Naive thymus-derived CD8-positive, alpha-beta T cell (primary cell): ENCODE measurements around the gene OR8D4. TPM values are rescaled to one million over a fixed set of nuclear protein-coding genes. Genes with fewer than 3 reads are reported as not detected.

Source experiments
- ATAC-seq, 2 donors: fragments of 150-1000 bp; cut with Tn5 transposase in 1 of 2; sonication (Bioruptor Pico), chemical (Tn5 transposase) in 1 of 2; 1 replicate in 1 of 2; 2 replicates in 1 of 2; pipeline ENCODE4 v1.10.0; 2021; ENCODE audit warnings: mild to moderate bottlenecking in 2 of 2, moderate library complexity in 2 of 2
- POLR2A ChIA-PET: fragments of 350-600 bp; sonication (Branson Sonifier 250); formaldehyde crosslinking; loops from one replicate; lab custom pipeline; 2021; ENCODE audit warnings: antibody characterized with exemption; lab: Charles Lee
- DNase-seq, 10 donors: peaks; one replicate each; pipeline versions ENCODE4 v3.0.0 to v3.0.0-alpha.2; 2020 to 2022
- H3K27ac Mint-ChIP-seq, 10 donors: one replicate each; pipeline ENCODE4 v1.8.0; 2020 to 2022; ENCODE audit warnings: mild to moderate bottlenecking in 10 of 10, mixed read lengths in 10 of 10, moderate library complexity in 4 of 10, inconsistent platforms in 1 of 10
- H3K27me3 Mint-ChIP-seq, 5 donors: one replicate each; pipeline ENCODE4 v1.8.0; 2021 to 2022; ENCODE audit warnings: mixed read lengths in 5 of 5
- H3K36me3 Mint-ChIP-seq, 3 donors: one replicate each; pipeline ENCODE4 v1.8.0; 2020 to 2022; ENCODE audit warnings: mixed read lengths in 3 of 3, mild to moderate bottlenecking in 2 of 3, inconsistent platforms in 1 of 3
- H3K4me1 Mint-ChIP-seq, 4 donors: one replicate each; pipeline ENCODE4 v1.8.0; 2021 to 2022; ENCODE audit warnings: mixed read lengths in 4 of 4
- H3K4me3 Mint-ChIP-seq, 10 donors: one replicate each; pipeline ENCODE4 v1.8.0; 2020 to 2022; ENCODE audit warnings: mild to moderate bottlenecking in 10 of 10, mixed read lengths in 10 of 10, moderate library complexity in 6 of 10, inconsistent platforms in 1 of 10
- H3K9me3 Mint-ChIP-seq, 9 donors: one replicate each; pipeline ENCODE4 v1.8.0; 2020 to 2022; ENCODE audit warnings: mixed read lengths in 9 of 9, mild to moderate bottlenecking in 3 of 9, inconsistent platforms in 1 of 9, moderate library complexity in 1 of 9
- polyA plus RNA-seq, 3 donors: library from polyadenylated mRNA; unstranded; fragments of 300-500 nt; fragmentation: Illumina TruSeq; gene quantifications; one replicate each; pipeline ENCODE4 v1.2.3, GENCODE V29; 2021
- total RNA-seq, 8 experiments: library from RNA in 2 of 8; stranded (reverse) in 2 of 8; gene quantifications; one replicate each; pipeline ENCODE4 v1.2.3 and lab custom pipeline; 2021 to 2026

OR8D4 gene
- total and polyA plus RNA-seq, 5 experiments from 2014 or later: not detected

DNA sequence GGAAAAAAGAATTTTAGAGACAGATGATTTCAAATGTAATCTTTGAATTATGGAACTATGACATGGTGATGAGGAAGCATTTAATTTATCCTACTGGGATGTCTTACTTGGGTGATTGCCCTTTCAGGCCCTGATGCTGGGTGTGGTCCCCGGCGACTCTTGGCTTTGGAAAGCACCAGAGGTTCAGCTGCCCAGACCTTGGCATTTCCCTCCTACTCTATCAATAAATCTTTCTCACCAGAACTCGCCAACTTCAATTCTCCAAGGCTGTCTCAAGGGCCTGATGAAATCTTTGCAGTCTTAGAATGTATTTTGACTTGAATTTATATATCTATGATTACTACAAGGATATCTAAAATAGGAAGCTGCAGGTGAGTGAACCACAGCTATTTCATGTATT is 19.0 kb downstream of the OR8D4 start:
- H3K36me3 Mint-ChIP-seq: no peaks in the 10 kb centered on the region
- H3K4me1 Mint-ChIP-seq: no peaks in the 10 kb centered on the region
- POLR2A ChIA-PET: no interaction called here
- DNase-seq (no peak), ATAC-seq (no peak)
- peaks cover 0 to 1% (median 0%) of the 10 kb centered on the region in 5 donors for H3K27me3 Mint-ChIP-seq
- H3K9me3 Mint-ChIP-seq: peaks cover 0 to 4% (median 0%) of the 10 kb centered on the region in 9 donors
- no peak overlapping the region for H3K4me3 Mint-ChIP-seq
- no peak overlapping the region for H3K27ac Mint-ChIP-seq

DNA sequence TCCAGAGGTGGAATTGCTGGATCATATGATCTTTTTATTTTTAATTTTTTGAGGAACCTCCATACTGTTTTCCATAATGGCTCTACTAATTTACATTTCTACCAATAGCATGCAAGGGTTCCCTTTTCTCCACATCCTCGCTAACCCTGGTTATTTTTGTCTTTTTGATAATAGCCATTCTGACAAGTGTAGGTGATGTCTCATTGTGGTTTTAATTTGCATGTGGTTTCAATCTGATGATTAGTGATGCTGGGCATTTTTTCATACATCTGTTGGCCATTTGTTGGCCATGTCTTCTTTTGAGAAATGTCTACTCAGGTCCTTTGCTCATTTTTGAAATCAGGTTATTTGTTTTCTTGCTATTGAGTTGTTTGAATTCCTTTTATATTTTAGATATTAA is 22.1 kb downstream of the OR8D4 start:
- no peak for DNase-seq
- H3K27ac Mint-ChIP-seq: no peak overlapping the region
- H3K36me3 Mint-ChIP-seq: no peaks in the 10 kb centered on the region
- POLR2A ChIA-PET: no interaction called here
- no peak for ATAC-seq
- peaks cover 0 to 7% (median 1%) of the 10 kb centered on the region in 5 donors for H3K27me3 Mint-ChIP-seq
- no peak overlapping the region for H3K4me3 Mint-ChIP-seq
- H3K9me3 Mint-ChIP-seq: peaks cover 0 to 2% (median 0%) of the 10 kb centered on the region in 9 donors
- H3K4me1 Mint-ChIP-seq: no peaks in the 10 kb centered on the region

DNA sequence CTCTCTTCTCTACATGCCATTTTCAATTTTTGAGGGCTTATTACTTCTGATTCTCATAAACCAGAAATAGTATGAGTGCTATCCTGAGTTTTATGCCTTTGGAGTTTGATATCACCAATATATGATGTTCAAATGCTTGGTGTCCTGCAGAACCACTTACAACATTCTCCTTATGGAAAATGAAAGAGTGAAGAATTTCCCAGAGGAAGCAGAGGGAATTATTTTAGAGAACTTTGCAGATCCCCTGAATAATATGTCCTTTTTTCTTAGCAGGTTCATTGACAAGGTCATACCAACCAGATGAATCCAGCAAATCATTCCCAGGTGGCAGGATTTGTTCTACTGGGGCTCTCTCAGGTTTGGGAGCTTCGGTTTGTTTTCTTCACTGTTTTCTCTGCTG is 37.4 kb downstream of the OR8D4 start, which contains the start of gene OR4D5:
Gene OR4D5 (plus strand): TSS at position 301 of the 400 bp plus-strand sequence. CDS start 0 bp downstream, at position 301.
- POLR2A ChIA-PET: no interaction called here
- ATAC-seq: no peak
- H3K4me3 Mint-ChIP-seq: no peak within 1 kb of the TSS
- H3K27ac Mint-ChIP-seq: no peak within 1 kb of the TSS
- peaks cover 6 to 10% (median 7%) of the 10 kb centered on the region in 5 donors for H3K27me3 Mint-ChIP-seq
- peaks cover 0 to 4% (median 0%) of the 10 kb centered on the region in 3 donors for H3K36me3 Mint-ChIP-seq
- H3K4me1 Mint-ChIP-seq: no peaks in the 10 kb centered on the region
- peaks cover 0 to 11% (median 0%) of the 10 kb centered on the region in 9 donors for H3K9me3 Mint-ChIP-seq
- no peak for DNase-seq

DNA sequence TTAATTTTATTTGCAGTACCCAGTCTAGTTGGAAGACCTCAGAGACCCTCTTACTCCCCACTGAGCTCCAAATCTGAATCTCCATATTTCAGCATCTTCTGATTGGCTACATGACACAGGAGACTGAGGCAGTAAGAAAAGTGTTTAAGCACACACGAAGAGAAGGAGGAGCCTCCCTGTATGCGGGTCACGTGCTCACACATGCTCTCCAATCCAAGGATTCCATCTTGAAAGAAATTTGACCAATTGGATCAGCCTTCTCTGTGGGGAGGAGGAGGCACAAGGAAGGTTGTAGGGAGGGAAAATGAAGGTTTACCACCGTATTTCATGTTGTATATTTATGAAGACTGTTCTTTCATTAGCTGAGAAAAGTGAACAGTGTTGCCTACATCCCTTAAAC is 40.4 kb downstream of the OR8D4 start:
- Mint-ChIP-seq H3K27ac (no peak overlapping the region), H3K36me3 (peaks cover 0 to 4% (median 0%) of the 10 kb centered on the region in 3 donors), H3K4me3 (no peak overlapping the region), H3K27me3 (peaks cover 9 to 26% (median 14%) of the 10 kb centered on the region in 5 donors), H3K9me3 (peaks cover 0 to 11% (median 0%) of the 10 kb centered on the region in 9 donors), H3K4me1 (no peaks in the 10 kb centered on the region)
- ATAC-seq (no peak), DNase-seq (no peak)
- POLR2A ChIA-PET: no interaction called here

DNA sequence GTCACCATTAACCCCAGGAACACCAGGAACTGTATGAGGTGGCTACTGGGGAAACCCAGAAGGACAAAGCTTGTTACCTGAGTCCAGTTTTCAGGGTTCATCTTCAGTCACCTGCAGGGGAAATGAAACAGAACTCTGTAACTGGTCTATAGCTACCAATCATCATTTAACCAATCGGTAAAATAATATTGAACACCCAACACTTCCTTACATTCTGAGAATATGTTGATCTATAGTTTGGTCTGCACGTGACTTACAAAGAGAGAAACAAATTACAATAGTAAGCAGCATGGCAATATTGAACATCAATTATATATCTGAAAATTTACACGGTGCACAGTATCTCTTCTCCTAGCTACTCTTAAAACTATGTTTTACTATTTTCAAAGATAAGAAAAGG is 41.8 kb downstream of the OR8D4 start, which contains the start of gene OR6T1:
Gene OR6T1 (minus strand): TSS at position 101 of the 400 bp plus-strand sequence. CDS start 0 bp downstream, at position 101.
- H3K4me3 Mint-ChIP-seq: no peak within 1 kb of the TSS
- ATAC-seq (no peak), DNase-seq (no peak)
- POLR2A ChIA-PET: no interaction called here
- peaks cover 9 to 30% (median 13%) of the 10 kb centered on the region in 5 donors for H3K27me3 Mint-ChIP-seq
- H3K27ac Mint-ChIP-seq: no peak within 1 kb of the TSS
- H3K4me1 Mint-ChIP-seq: no peaks in the 10 kb centered on the region
- H3K36me3 Mint-ChIP-seq: peaks cover 0 to 4% (median 0%) of the 10 kb centered on the region in 3 donors
- peaks cover 0 to 11% (median 0%) of the 10 kb centered on the region in 9 donors for H3K9me3 Mint-ChIP-seq

DNA sequence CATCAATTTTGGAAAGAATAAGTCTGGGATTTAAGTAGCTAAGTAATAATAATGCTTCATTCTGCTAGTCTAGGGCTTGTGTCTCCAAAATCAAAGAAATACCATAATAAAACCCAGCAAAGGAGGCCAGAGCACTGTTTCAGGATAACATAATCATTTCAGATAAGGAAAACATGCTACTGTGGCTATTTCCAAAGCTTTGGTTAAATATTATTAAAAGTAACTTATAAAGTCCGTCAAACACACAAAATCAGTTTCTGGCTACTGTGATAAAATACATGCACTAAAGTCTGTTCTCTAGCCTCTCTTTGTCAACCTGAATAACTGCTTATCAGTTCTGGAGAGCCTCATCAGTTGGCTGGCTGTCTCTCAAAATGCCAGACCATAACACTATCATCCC is 43.2 kb downstream of the OR8D4 start:
- ATAC-seq: no peak
- no peak overlapping the region for H3K4me3 Mint-ChIP-seq
- no peak overlapping the region for H3K27ac Mint-ChIP-seq
- no peak for DNase-seq
- H3K9me3 Mint-ChIP-seq: peaks cover 0 to 7% (median 0%) of the 10 kb centered on the region in 9 donors
- H3K36me3 Mint-ChIP-seq: peaks cover 0 to 4% (median 0%) of the 10 kb centered on the region in 3 donors
- POLR2A ChIA-PET: no interaction called here
- H3K27me3 Mint-ChIP-seq: peaks cover 5 to 21% (median 9%) of the 10 kb centered on the region in 5 donors
- no peaks in the 10 kb centered on the region for H3K4me1 Mint-ChIP-seq

DNA sequence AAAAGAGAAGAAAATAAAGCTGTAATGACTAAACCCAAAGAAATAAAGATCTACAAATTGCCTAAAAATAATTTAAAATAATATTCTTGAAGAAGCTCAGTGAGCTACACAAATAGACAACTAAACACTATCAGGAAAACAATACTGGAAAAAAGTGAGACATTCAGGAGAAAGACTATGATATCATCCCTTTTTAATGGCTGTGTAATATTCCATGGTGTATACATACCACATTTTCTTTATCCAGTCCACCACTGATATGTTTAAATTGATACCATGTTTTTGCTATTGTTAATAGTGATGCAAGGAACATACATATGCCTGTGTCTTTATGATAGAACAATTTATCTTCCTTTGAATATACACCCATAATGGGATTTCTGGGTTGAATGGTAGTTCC is 54.8 kb downstream of the OR8D4 start:
- DNase-seq (no peak), ATAC-seq (no peak)
- H3K36me3 Mint-ChIP-seq: peaks cover 0 to 4% (median 0%) of the 10 kb centered on the region in 3 donors
- no peaks in the 10 kb centered on the region for H3K4me1 Mint-ChIP-seq
- H3K27me3 Mint-ChIP-seq: peaks cover 0 to 32% (median 2%) of the 10 kb centered on the region in 5 donors
- POLR2A ChIA-PET: no interaction called here
- peaks cover 3 to 26% (median 12%) of the 10 kb centered on the region in 9 donors for H3K9me3 Mint-ChIP-seq
- H3K4me3 Mint-ChIP-seq: no peak overlapping the region
- H3K27ac Mint-ChIP-seq: no peak overlapping the region

Other genes with a start within 250 kb of the OR8D4 start
- not detected for gene SCN3B, start 247.5 kb upstream of the OR8D4 start, total RNA-seq
- not detected for gene SCN3B, start 247.5 kb upstream of the OR8D4 start, polyA plus RNA-seq
- 10 to 100 TPM; 27.0 to 30.4 TPM for gene ZNF202, start 160.5 kb upstream of the OR8D4 start, total RNA-seq
- 10 to 100 TPM in 1 of 3 donors, 1 to 10 TPM in 2; 5.3 to 13.2 (median 6.6) TPM for gene ZNF202, start 160.5 kb upstream of the OR8D4 start, polyA plus RNA-seq
- gene OR6X1, start 147.6 kb upstream of the OR8D4 start, total RNA-seq: not detected
- not detected for gene OR6X1, start 147.6 kb upstream of the OR8D4 start, polyA plus RNA-seq
- not detected for gene OR6M1, start 95.8 kb upstream of the OR8D4 start, total RNA-seq
- gene OR6M1, start 95.8 kb upstream of the OR8D4 start, polyA plus RNA-seq: not detected
- not detected for gene TMEM225, start 16.5 kb upstream of the OR8D4 start, total RNA-seq
- gene TMEM225, start 16.5 kb upstream of the OR8D4 start, polyA plus RNA-seq: not detected
- gene OR4D5, start 37.5 kb downstream of the OR8D4 start, total RNA-seq: not detected
- gene OR4D5, start 37.5 kb downstream of the OR8D4 start, polyA plus RNA-seq: not detected
- gene OR6T1, start 41.7 kb downstream of the OR8D4 start, total RNA-seq: not detected
- not detected for gene OR6T1, start 41.7 kb downstream of the OR8D4 start, polyA plus RNA-seq
- not detected for gene OR10S1, start 75.6 kb downstream of the OR8D4 start, total RNA-seq
- not detected for gene OR10S1, start 75.6 kb downstream of the OR8D4 start, polyA plus RNA-seq
- gene OR10G6, start 93.0 kb downstream of the OR8D4 start, total RNA-seq: not detected
- not detected for gene OR10G6, start 93.0 kb downstream of the OR8D4 start, polyA plus RNA-seq
- gene OR10G4, start 110.8 kb downstream of the OR8D4 start, total RNA-seq: not detected
- gene OR10G4, start 110.8 kb downstream of the OR8D4 start, polyA plus RNA-seq: not detected
- not detected for gene OR10G9, start 120.8 kb downstream of the OR8D4 start, total RNA-seq
- gene OR10G9, start 120.8 kb downstream of the OR8D4 start, polyA plus RNA-seq: not detected
- gene OR10G8, start 124.6 kb downstream of the OR8D4 start, total RNA-seq: not detected
- gene OR10G8, start 124.6 kb downstream of the OR8D4 start, polyA plus RNA-seq: not detected
- gene OR10G7, start 139.2 kb downstream of the OR8D4 start, total RNA-seq: not detected
- gene OR10G7, start 139.2 kb downstream of the OR8D4 start, polyA plus RNA-seq: not detected
- 1 to 10 TPM; 7.9 to 8.9 TPM for gene VWA5A, start 213.3 kb downstream of the OR8D4 start, total RNA-seq
- gene VWA5A, start 213.3 kb downstream of the OR8D4 start, polyA plus RNA-seq: 10 to 100 TPM in 1 of 3 donors, 1 to 10 TPM in 2; 5.8 to 10.8 (median 9.1) TPM